Muscle of leg (tissue), 11 donors: ENCODE data around the gene CNOT1. TPM values are rescaled to one million over a fixed set of nuclear protein-coding genes. Genes with fewer than 3 reads are reported as not detected.
A peak's percentile ranks its signal among the peaks of the same experiment; 100 is the strongest.

Experiments
- DNase-seq: peaks from one replicate; pipeline ENCODE4 v3.0.0; 2013
- H3K27ac ChIP-seq: one replicate; pipeline ENCODE4 v1.5.1; 2013; ENCODE audit warnings: mild to moderate bottlenecking, low read length, control low read depth
- H3K27me3 ChIP-seq: one replicate; pipeline ENCODE4 v1.6.1; 2013; ENCODE audit warnings: low read length; ENCODE audit not compliant: control insufficient read depth, insufficient read depth
- H3K36me3 ChIP-seq: one replicate; pipeline ENCODE4 v1.6.1; 2013; ENCODE audit warnings: low read length; ENCODE audit not compliant: control insufficient read depth, insufficient read depth
- H3K4me1 ChIP-seq: one replicate; pipeline ENCODE4 v1.6.1; 2013; ENCODE audit warnings: low read length; ENCODE audit not compliant: control insufficient read depth, insufficient read depth
- H3K4me3 ChIP-seq: one replicate; pipeline ENCODE4 v1.5.1; 2013; ENCODE audit warnings: low read length, control low read depth
- H3K9me3 ChIP-seq: replicated peaks from 2 replicates; pipeline ENCODE4 v1.6.1; 2013; ENCODE audit warnings: low read depth, low read length; ENCODE audit not compliant: control insufficient read depth
- WGBS: methylation state at CpG from one replicate; pipeline ENCODE4 v1.1.5; 2013; ENCODE audit warnings: missing lambda C conversion rate; ENCODE audit not compliant: insufficient coverage; 5-methylcytosine and 5-hydroxymethylcytosine counted together
- polyA plus RNA-seq, 8 donors: library from polyadenylated mRNA; unstranded; fragments of 120-200 nt; gene quantifications; one replicate each; pipeline versions ENCODE4 v1.2.1 to v1.2.3, GENCODE V29; 2013; ENCODE audit warnings: inconsistent platforms in 1 of 8, low replicate concordance in 1 of 8; ENCODE audit not compliant: insufficient read length in 8 of 8, insufficient read depth in 1 of 8
- total RNA-seq: library from RNA; stranded (reverse); fragments of 120-200 nt; gene quantifications from one replicate; pipeline ENCODE4 v1.2.4, GENCODE V29; 2013

The CNOT1 gene
- total and polyA plus RNA-seq, 9 donors: 85.1 to 121 (median 99.9) TPM

GRCh38 chr16:58532414-58532813 lies 97.2 kb downstream of the CNOT1 start:
- no peaks in the 10 kb centered on the region for H3K9me3 ChIP-seq
- DNase-seq: no peak
- no peak overlapping the region for H3K27ac ChIP-seq
- H3K4me3 ChIP-seq: no peak overlapping the region
- H3K36me3 ChIP-seq: peaks cover 64% of the 10 kb centered on the region
- H3K4me1 ChIP-seq: no peaks in the 10 kb centered on the region
- no peaks in the 10 kb centered on the region for H3K27me3 ChIP-seq
- 90% methylated on average over 3 of the region's 3 CpGs for WGBS

DNA sequence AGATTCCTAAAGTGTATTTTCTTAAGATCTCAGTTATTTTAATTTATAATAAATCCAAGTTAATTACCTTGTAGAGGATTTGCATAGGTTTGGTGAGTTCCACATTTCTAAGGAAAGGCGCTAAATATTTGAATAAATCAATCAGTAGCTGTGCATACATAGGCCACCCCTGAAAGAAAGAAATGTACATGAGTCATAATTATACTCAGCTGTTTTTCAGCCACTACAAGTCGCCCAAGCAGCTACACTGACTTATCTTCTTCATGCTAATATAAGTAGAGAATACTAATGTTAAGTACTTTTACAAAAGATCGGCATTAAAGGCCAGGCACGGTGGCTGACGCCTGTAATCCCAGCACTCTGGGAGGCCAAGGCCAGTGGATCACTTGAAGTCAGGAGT lies 99.4 kb downstream of the CNOT1 start:
- Histone ChIP-seq H3K27ac (no peak overlapping the region), H3K36me3 (peaks cover 58% of the 10 kb centered on the region), H3K4me3 (no peak overlapping the region), H3K4me1 (no peaks in the 10 kb centered on the region), H3K27me3 (no peaks in the 10 kb centered on the region), H3K9me3 (no peaks in the 10 kb centered on the region)
- 90% methylated on average over 2 of the region's 5 CpGs for whole genome bisulfite sequencing
- DNase-seq: no peak

DNA sequence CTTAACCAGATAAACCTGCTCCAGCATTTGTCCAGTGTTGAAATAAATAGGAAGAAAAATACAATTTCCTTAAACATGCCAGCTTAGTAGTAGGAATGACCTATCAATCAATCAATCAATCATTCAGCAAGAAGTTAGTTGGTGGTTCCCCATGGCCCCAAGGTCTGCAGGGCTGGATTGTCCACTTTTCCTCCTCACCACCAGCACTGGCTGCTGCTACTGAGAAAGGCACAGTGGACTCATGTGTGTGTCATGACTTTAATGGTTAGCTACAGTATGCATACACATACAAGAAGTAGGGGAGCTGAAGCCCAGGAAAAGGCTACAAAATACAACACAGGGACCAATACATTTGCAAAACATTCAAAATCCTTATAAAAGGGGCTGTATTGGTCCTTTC lies 109.9 kb downstream of the CNOT1 start:
- H3K27ac ChIP-seq: no peak overlapping the region
- no peak overlapping the region for H3K4me3 ChIP-seq
- no peaks in the 10 kb centered on the region for H3K27me3 ChIP-seq
- no peaks in the 10 kb centered on the region for H3K9me3 ChIP-seq
- H3K4me1 ChIP-seq: peaks cover 9% of the 10 kb centered on the region
- no peak for DNase-seq
- peaks cover 55% of the 10 kb centered on the region for H3K36me3 ChIP-seq

DNA sequence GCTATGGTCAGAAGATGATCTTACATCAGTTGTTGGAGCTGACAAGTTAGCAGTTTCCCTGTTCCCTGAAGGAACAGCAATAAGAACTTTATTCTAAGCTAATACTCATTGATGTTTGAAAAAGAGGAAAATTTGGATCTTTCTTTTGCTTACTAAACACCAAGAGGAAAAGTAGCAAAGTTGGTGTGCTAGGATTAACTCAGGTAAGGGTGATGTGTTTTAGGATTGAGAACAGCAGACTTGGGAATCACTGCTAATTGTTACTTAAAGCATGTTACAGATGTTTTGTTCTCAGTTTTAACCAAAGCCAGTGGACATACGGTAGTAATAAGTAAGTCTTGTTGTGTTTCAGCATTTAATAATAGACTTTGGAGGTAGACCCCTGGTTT lies 110.7 kb downstream of the CNOT1 start:
- DNase-seq: no peak
- no CpG with 5 or more reads among the region's 1 CpG for WGBS
- Histone ChIP-seq H3K27ac (no peak overlapping the region), H3K4me3 (no peak overlapping the region), H3K4me1 (peaks cover 14% of the 10 kb centered on the region), H3K27me3 (no peaks in the 10 kb centered on the region), H3K9me3 (no peaks in the 10 kb centered on the region), H3K36me3 (peaks cover 48% of the 10 kb centered on the region)

GRCh38 chr16:58518083-58518979 lies 111.3 kb downstream of the CNOT1 start:
- no peaks in the 10 kb centered on the region for H3K27me3 ChIP-seq
- no peak overlapping the region for H3K4me3 ChIP-seq
- H3K27ac ChIP-seq: no peak overlapping the region
- H3K36me3 ChIP-seq: peaks cover 44% of the 10 kb centered on the region
- H3K9me3 ChIP-seq: no peaks in the 10 kb centered on the region
- peaks cover 14% of the 10 kb centered on the region for H3K4me1 ChIP-seq
- 92% methylated on average over 4 of the region's 8 CpGs for WGBS
- DNase-seq: no peak

DNA sequence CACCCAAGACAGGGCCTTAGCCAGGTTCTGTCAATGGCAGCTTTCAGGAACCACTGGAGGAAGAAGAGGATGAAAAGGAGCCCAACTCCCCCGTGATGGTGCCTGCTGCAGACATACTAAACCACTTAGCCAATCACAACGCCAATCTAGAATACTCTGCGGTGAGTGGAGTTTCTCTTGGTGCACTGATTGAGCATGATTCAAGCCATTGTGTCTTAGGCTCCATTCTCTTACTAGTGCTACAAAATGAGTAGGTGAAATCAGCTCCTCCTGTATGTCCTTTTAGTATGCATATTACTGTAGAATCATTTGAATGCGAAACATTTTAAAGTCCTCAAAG lies 112.9 kb downstream of the CNOT1 start:
- Histone ChIP-seq H3K4me3 (no peak overlapping the region), H3K36me3 (peaks cover 34% of the 10 kb centered on the region), H3K27ac (no peak overlapping the region), H3K4me1 (peaks cover 14% of the 10 kb centered on the region), H3K9me3 (no peaks in the 10 kb centered on the region), H3K27me3 (no peaks in the 10 kb centered on the region)
- no peak for DNase-seq
- no CpG with 5 or more reads among the region's 4 CpGs for WGBS

GRCh38 chr16:58515871-58516767 lies 113.5 kb downstream of the CNOT1 start:
- Histone ChIP-seq H3K27me3 (no peaks in the 10 kb centered on the region), H3K4me1 (peaks cover 20% of the 10 kb centered on the region), H3K9me3 (no peaks in the 10 kb centered on the region), H3K36me3 (peaks cover 29% of the 10 kb centered on the region), H3K4me3 (peak overlapping the region; percentile 88), H3K27ac (no peak overlapping the region)
- DNase-seq: peak; percentile 44
- 4% methylated on average over 44 of the region's 66 CpGs for WGBS

DNA sequence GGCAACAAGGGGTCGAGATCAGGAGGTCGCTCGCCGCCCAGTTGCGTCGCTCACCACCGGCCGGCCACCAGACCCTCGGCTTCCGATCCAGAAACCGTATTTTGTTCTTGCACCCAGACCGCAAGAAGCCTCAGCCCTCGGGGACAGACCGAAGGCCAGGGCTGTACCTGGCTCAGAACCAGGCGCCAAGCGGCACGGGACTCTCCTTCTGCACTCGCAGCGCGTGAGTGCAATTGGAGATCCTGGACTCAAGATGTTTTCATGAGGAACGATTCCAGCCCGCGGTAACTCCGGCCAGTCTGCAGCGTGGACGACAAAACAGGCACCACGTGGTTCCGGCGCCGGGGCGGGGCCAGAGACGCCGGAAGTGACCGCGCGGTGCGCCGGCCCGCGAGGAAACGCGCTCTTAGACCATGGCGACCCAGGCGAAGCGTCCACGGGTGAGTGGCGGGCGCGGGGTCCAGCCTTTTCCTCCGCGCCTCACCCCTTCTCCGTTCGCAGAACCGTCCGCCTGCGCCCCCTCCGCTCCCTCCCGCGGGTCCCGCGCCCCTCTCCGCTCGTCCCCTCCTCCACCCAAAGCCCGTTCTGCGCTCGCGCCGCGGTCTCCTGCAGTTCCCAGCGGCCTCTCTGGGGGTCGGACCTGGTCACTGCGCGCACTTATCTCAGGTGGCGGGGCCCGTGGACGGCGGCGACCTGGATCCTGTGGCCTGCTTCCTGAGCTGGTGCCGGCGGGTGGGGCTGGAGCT lies 114.3 kb downstream of the CNOT1 start, which contains the start of gene SETD6:
Gene SETD6, plus strand, starts transcription at position 393 of the 746 bp plus-strand sequence. Its CDS starts 21 bp downstream, at position 414.
- Histone ChIP-seq H3K9me3 (no peaks in the 10 kb centered on the region), H3K36me3 (peaks cover 22% of the 10 kb centered on the region), H3K4me1 (peaks cover 21% of the 10 kb centered on the region), H3K27me3 (no peaks in the 10 kb centered on the region), H3K27ac (peak within 1 kb of the TSS; percentile 86), H3K4me3 (peak within 1 kb of the TSS; percentile 88)
- DNase-seq: peak; percentile 96
- WGBS: under 1% methylated on average over 80 of the region's 80 CpGs

DNA sequence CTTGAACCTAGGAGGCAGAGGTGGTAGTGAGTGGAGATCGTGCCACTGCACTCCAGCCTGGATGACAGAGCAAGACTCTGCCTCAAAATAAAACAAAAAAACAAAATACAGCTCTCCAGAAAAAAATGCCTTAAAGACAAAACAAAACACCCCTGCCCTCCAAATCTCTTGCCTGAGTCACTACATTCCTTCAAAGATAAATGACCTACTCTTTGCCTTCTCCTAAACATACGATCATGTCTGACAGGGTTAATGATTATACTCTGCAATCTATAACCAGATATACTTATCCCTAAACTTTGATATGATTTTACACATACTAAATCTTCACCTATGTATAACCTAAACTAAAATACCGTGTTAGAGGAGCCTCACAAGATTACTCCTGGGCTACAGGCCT lies 115.8 kb downstream of the CNOT1 start:
- no peaks in the 10 kb centered on the region for H3K9me3 ChIP-seq
- H3K4me3 ChIP-seq: no peak overlapping the region
- H3K36me3 ChIP-seq: peaks cover 23% of the 10 kb centered on the region
- H3K4me1 ChIP-seq: peaks cover 21% of the 10 kb centered on the region
- H3K27ac ChIP-seq: no peak overlapping the region
- H3K27me3 ChIP-seq: no peaks in the 10 kb centered on the region
- DNase-seq: no peak
- WGBS: no CpG with 5 or more reads among the region's 3 CpGs
